ENCODE data around the gene BIRC2.

Gene BIRC2

GRCh38 chr11:102401905-102402304 is 54.9 kb downstream of the BIRC2 start:
- DNase-seq (ENCODE audit: low spot score), result no peak

- no peak for DNase-seq (ENCODE audit: low spot score)
Observed at GRCh38 chr11:102402548-102402947, 55.5 kb downstream of the BIRC2 start.

GRCh38 chr11:102405501-102405900 is 58.5 kb downstream of the BIRC2 start:
- DNase-seq (ENCODE audit: low spot score), result no peak

- no peak for DNase-seq (ENCODE audit: low spot score)
Observed at GRCh38 chr11:102406099-102406498, 59.1 kb downstream of the BIRC2 start.

GRCh38 chr11:102407901-102408300 is 60.9 kb downstream of the BIRC2 start:
- no peak for DNase-seq (ENCODE audit: low spot score)

GRCh38 chr11:102408339-102408738 is 61.3 kb downstream of the BIRC2 start:
- DNase-seq (ENCODE audit: low spot score), result no peak

GRCh38 chr11:102410382-102410784 is 63.4 kb downstream of the BIRC2 start:
- DNase-seq (ENCODE audit: low spot score), result no peak

GRCh38 chr11:102411142-102411541 is 64.1 kb downstream of the BIRC2 start:
- no peak for DNase-seq (ENCODE audit: low spot score)

GRCh38 chr11:102413497-102413896 is 66.5 kb downstream of the BIRC2 start:
- DNase-seq (ENCODE audit: low spot score), result no peak

GRCh38 chr11:102414559-102414958 is 67.5 kb downstream of the BIRC2 start:
- no peak for DNase-seq (ENCODE audit: low spot score)

- no peak for DNase-seq (ENCODE audit: low spot score)
Observed at GRCh38 chr11:102415304-102415916, 68.4 kb downstream of the BIRC2 start.

- no peak for DNase-seq (ENCODE audit: low spot score)
Observed at GRCh38 chr11:102416976-102417375, 70.0 kb downstream of the BIRC2 start.

- no peak for DNase-seq (ENCODE audit: low spot score)
Observed at GRCh38 chr11:102419181-102419580, 72.2 kb downstream of the BIRC2 start.

- DNase-seq (ENCODE audit: low spot score), result no peak
Observed at GRCh38 chr11:102420547-102420946, 73.5 kb downstream of the BIRC2 start.

- no peak for DNase-seq (ENCODE audit: low spot score)
Observed at GRCh38 chr11:102421261-102421660, 74.2 kb downstream of the BIRC2 start.

GRCh38 chr11:102422817-102423712 is 76.1 kb downstream of the BIRC2 start:
- DNase-seq (ENCODE audit: low spot score), result no peak

- DNase-seq (ENCODE audit: low spot score), result no peak
Observed at GRCh38 chr11:102423936-102424335, 76.9 kb downstream of the BIRC2 start.

- DNase-seq (ENCODE audit: low spot score), result no peak
Observed at GRCh38 chr11:102426000-102426399, 79.0 kb downstream of the BIRC2 start.

- no peak for DNase-seq (ENCODE audit: low spot score)
Observed at GRCh38 chr11:102426570-102426969, 79.6 kb downstream of the BIRC2 start.

GRCh38 chr11:102427068-102427467 is 80.1 kb downstream of the BIRC2 start:
- no peak for DNase-seq (ENCODE audit: low spot score)

Data from HuH-7.5 (cell line).